H1 (cell line): ENCODE measurements around the gene DTNB. TPM values are rescaled to one million over a fixed set of nuclear protein-coding genes. Genes with fewer than 3 reads are reported as not detected.

Experiments used
- CTCF ChIA-PET: fragments of 300-600 bp; sonication (Branson Sonifier 250); formaldehyde crosslinking; loops from one replicate; lab custom pipeline; 2021; ENCODE audit not compliant: partially characterized antibody; lab: Charles Lee
- POLR2A ChIA-PET: fragments of 300-600 bp; sonication (Branson Sonifier 250); formaldehyde crosslinking; loops from one replicate; lab custom pipeline; 2021; ENCODE audit warnings: inconsistent platforms; ENCODE audit not compliant: partially characterized antibody; lab: Charles Lee
- DNase-seq, 2 experiments: peaks; one replicate each; pipeline versions ENCODE4 v3.0.0 to v3.0.0-alpha.2; 2010 to 2022; ENCODE audit warnings: low spot score in 2 of 2, low read depth in 1 of 2, mixed read lengths in 1 of 2
- FAIRE-seq: peaks from 2 replicates; lab custom pipeline; 2011; peaks lifted over from hg19 to GRCh38; lab: Jason Lieb, UNC
- H2AFZ ChIP-seq: 2 replicates; pipeline ENCODE4 v1.8.1; 2012; ENCODE audit warnings: low read length, inconsistent platforms
- H2AK5ac ChIP-seq: 2 replicates; pipeline ENCODE4 v1.6.1; 2013; ENCODE audit warnings: low read depth, low read length
- H2BK120ac ChIP-seq: replicated peaks from 2 replicates; pipeline ENCODE3; 2013; ENCODE audit warnings: low read depth, low read length, inconsistent platforms
- H2BK12ac ChIP-seq: 2 replicates; pipeline ENCODE4 v1.6.1; 2013; ENCODE audit warnings: low read depth, low read length
- H2BK15ac ChIP-seq: 2 replicates; pipeline ENCODE4 v1.6.1; 2013; ENCODE audit warnings: low read length
- H2BK20ac ChIP-seq: 2 replicates; pipeline ENCODE4 v1.6.1; 2013; ENCODE audit warnings: low read length
- H2BK5ac ChIP-seq: 2 replicates; pipeline ENCODE4 v1.6.1; 2013; ENCODE audit warnings: low read depth, low read length
- H3K14ac ChIP-seq: 2 replicates; pipeline ENCODE4 v1.6.1; 2013; ENCODE audit warnings: inconsistent platforms; ENCODE audit not compliant: insufficient read length
- H3K18ac ChIP-seq: 2 replicates; pipeline ENCODE4 v1.6.1; 2013; ENCODE audit warnings: low read length; ENCODE audit errors: extremely low read depth
- H3K23ac ChIP-seq: 2 replicates; pipeline ENCODE4 v1.6.1; 2013; ENCODE audit warnings: inconsistent platforms; ENCODE audit not compliant: insufficient read length
- H3K23me2 ChIP-seq: 2 replicates; pipeline ENCODE4 v1.6.1; 2013; ENCODE audit warnings: low read depth, low read length
- H3K27ac ChIP-seq: 2 replicates; pipeline ENCODE4 v1.6.1; 2011; ENCODE audit warnings: low read depth, low read length, inconsistent platforms
- H3K27me3 ChIP-seq, 4 experiments: replicated peaks in 1 of 4; 1 replicate in 1 of 4; 2 replicates in 3 of 4; pipeline versions ENCODE4 v1.6.1 to v1.8.1; 2011 to 2013; ENCODE audit warnings: low read length in 3 of 4, mild to moderate bottlenecking in 3 of 4, inconsistent platforms in 2 of 4, mixed read lengths in 2 of 4, moderate library complexity in 1 of 4; ENCODE audit not compliant: control insufficient read depth in 3 of 4, insufficient read depth in 3 of 4; ENCODE audit errors: extremely low read depth in 1 of 4
- H3K36me3 ChIP-seq, 4 experiments: 2 replicates each; pipeline versions ENCODE4 v1.6.1 to v1.8.1; 2011 to 2013; ENCODE audit warnings: mild to moderate bottlenecking in 4 of 4, low read length in 3 of 4, moderate library complexity in 2 of 4, control low read depth in 1 of 4, inconsistent platforms in 1 of 4; ENCODE audit not compliant: insufficient read depth in 4 of 4, control insufficient read depth in 2 of 4
- H3K4ac ChIP-seq: replicated peaks from 2 replicates; pipeline ENCODE3; 2013; ENCODE audit warnings: low read length, low read depth, mixed read lengths, inconsistent platforms; ENCODE audit not compliant: insufficient read length
- H3K4me1 ChIP-seq, 4 experiments: replicated peaks in 1 of 4; 1 replicate in 1 of 4; 2 replicates in 3 of 4; pipeline versions ENCODE4 v1.6.1 to v1.8.1; 2011 to 2013; ENCODE audit warnings: low read length in 3 of 4, inconsistent platforms in 2 of 4, mixed read lengths in 1 of 4; ENCODE audit not compliant: insufficient read depth in 4 of 4, control insufficient read depth in 3 of 4
- H3K4me2 ChIP-seq, 2 experiments: 2 replicates each; pipeline versions ENCODE4 v1.6.1 to v1.8.1; 2011 to 2013; ENCODE audit warnings: low read depth in 2 of 2, low read length in 2 of 2, control low read depth in 1 of 2, inconsistent platforms in 1 of 2, mild to moderate bottlenecking in 1 of 2; ENCODE audit not compliant: insufficient read depth in 1 of 2
- H3K4me3 ChIP-seq, 4 experiments: fragments of 200-600, 300-600 bp in 1 of 4; sonication (generic), shearing (Covaris generic), sonication (Bioruptor Twin) in 1 of 4; 2 replicates each; pipeline versions ENCODE4 v1.5.1 to v1.8.1; 2011 to 2016; ENCODE audit warnings: low read length in 4 of 4, low read depth in 3 of 4, control low read depth in 2 of 4, inconsistent platforms in 2 of 4, mild to moderate bottlenecking in 2 of 4, mixed read lengths in 1 of 4, moderate library complexity in 1 of 4; ENCODE audit not compliant: insufficient read depth in 2 of 4; ENCODE audit errors: extremely low read depth in 1 of 4
- H3K56ac ChIP-seq: replicated peaks from 2 replicates; pipeline ENCODE3; 2013; ENCODE audit warnings: low read depth, mild to moderate bottlenecking, mixed read lengths, low read length, inconsistent platforms; ENCODE audit not compliant: insufficient read length
- H3K79me1 ChIP-seq: 2 replicates; pipeline ENCODE4 v1.6.1; 2013; ENCODE audit warnings: low read depth, low read length, control low read depth
- H3K79me2 ChIP-seq, 2 experiments: 2 replicates each; pipeline versions ENCODE4 v1.6.1 to v1.8.1; 2012 to 2013; ENCODE audit warnings: low read length in 2 of 2, mild to moderate bottlenecking in 2 of 2, inconsistent platforms in 1 of 2; ENCODE audit not compliant: insufficient read depth in 2 of 2, control insufficient read depth in 1 of 2
- H3K9ac ChIP-seq, 4 experiments: replicated peaks in 1 of 4; 1 replicate in 1 of 4; 2 replicates in 3 of 4; pipeline versions ENCODE4 v1.6.1 to v1.8.1; 2011 to 2013; ENCODE audit warnings: low read depth in 3 of 4, low read length in 3 of 4, control low read depth in 2 of 4, mild to moderate bottlenecking in 2 of 4, moderate library complexity in 2 of 4, inconsistent platforms in 1 of 4; ENCODE audit errors: extremely low read depth in 1 of 4
- H3K9me3 ChIP-seq, 2 experiments: 2 replicates each; pipeline versions ENCODE4 v1.6.1 to v1.8.1; 2012 to 2013; ENCODE audit warnings: mild to moderate bottlenecking in 2 of 2, moderate library complexity in 2 of 2, control low read depth in 1 of 2, inconsistent platforms in 1 of 2, low read depth in 1 of 2, low read length in 1 of 2, mixed read lengths in 1 of 2; ENCODE audit not compliant: insufficient read depth in 2 of 2
- H4K20me1 ChIP-seq, 2 experiments: replicated peaks in 1 of 2; 2 replicates each; pipeline versions ENCODE3 to v1.8.1; 2011 to 2013; ENCODE audit warnings: inconsistent platforms in 2 of 2, low read length in 2 of 2, mild to moderate bottlenecking in 1 of 2; ENCODE audit not compliant: insufficient read depth in 2 of 2, control insufficient read depth in 1 of 2
- H4K5ac ChIP-seq: 2 replicates; pipeline ENCODE4 v1.6.1; 2013; ENCODE audit warnings: low read length, low read depth, mixed read lengths, inconsistent platforms; ENCODE audit not compliant: insufficient read length
- H4K8ac ChIP-seq: 2 replicates; pipeline ENCODE4 v1.8.0; 2013; ENCODE audit warnings: mild to moderate bottlenecking, moderate library complexity, low read length, inconsistent platforms; ENCODE audit not compliant: insufficient read depth; ENCODE audit errors: extremely low read depth
- H4K91ac ChIP-seq: replicated peaks from 2 replicates; pipeline ENCODE3; 2013; ENCODE audit warnings: low read length, mixed read lengths, inconsistent platforms; ENCODE audit not compliant: insufficient read length
- MAFK ChIP-seq: IDR thresholded peaks from 2 replicates; pipeline ENCODE4 v1.6.1; 2012; ENCODE audit warnings: low read depth, mild to moderate bottlenecking, improper control_type of control experiment, low read length
- WGBS, 2 experiments: shearing (Covaris generic) in 1 of 2; methylation state at CpG; one replicate each; pipeline versions ENCODE4 v1.1.6 to v1.1.7; 2013 to 2015; ENCODE audit warnings: low lambda C conversion rate in 2 of 2, mixed read lengths in 2 of 2, inconsistent platforms in 1 of 2, low coverage in 1 of 2, missing lambda C conversion rate in 1 of 2; ENCODE audit not compliant: insufficient replicate concordance in 2 of 2, insufficient coverage in 1 of 2, insufficient read length in 1 of 2; ENCODE audit errors: extremely low coverage in 1 of 2, missing lambda C conversion rate in 1 of 2; 5-methylcytosine and 5-hydroxymethylcytosine counted together
- polyA plus RNA-seq, 7 experiments: library from polyadenylated mRNA; depleted of rRNA in 3 of 7; stranded (reverse) in 5 of 7; unstranded in 2 of 7; fragments of >200 nt in 5 of 7; fragments of 200-250 nt in 2 of 7; gene quantifications; 1 replicate in 5 of 7; 2 replicates in 1 of 7; 4 replicates in 1 of 7; pipeline versions ENCODE4 v1.2.1 to v1.2.3, GENCODE V29; 2011 to 2013; ENCODE audit warnings: missing spikeins in 2 of 7, mixed read lengths in 2 of 7
- total RNA-seq: library from RNA; stranded (reverse); fragmentation: NEBNext Ultra II Directional; extraction: Animal tissue kit (Norgen Biotek cat#: 25700); gene quantifications from 2 replicates; pipeline ENCODE4 v1.2.1, GENCODE V29; 2021

Gene DTNB
- total and polyA plus RNA-seq, 2 of the 8 experiments (the other 6 are each of a cell fraction or from before 2014, with no cell fraction given) = 39.6 to 49.5 TPM

GRCh38 chr2:25460261-25460905 is 213.0 kb downstream of the DTNB start:
- DNase-seq (no peak), FAIRE-seq (no peak)
- 94% methylated on average over 7 of the region's 7 CpGs; no CpG with 5 or more reads in 1 of the 2 experiments for WGBS, 2 experiments
- H3K36me3 ChIP-seq = no peaks in the 10 kb centered on the region
- no peaks in the 10 kb centered on the region for H3K27me3 ChIP-seq
- no peak overlapping the region for H3K27ac ChIP-seq
- no peak overlapping the region for H3K56ac ChIP-seq
- H3K4me3 ChIP-seq = no peak overlapping the region
- no peak overlapping the region for H3K23ac ChIP-seq
- ChIA-PET POLR2A (interaction anchor here (0.6 kb wide), 1 partner anchor 340 kb away, joined by 3 read pairs; no protein-coding TSS in a partner anchor), CTCF (no interaction called here)
- H3K9me3 ChIP-seq = no peaks in the 10 kb centered on the region
- H4K91ac ChIP-seq = no peak overlapping the region
- H4K5ac ChIP-seq = no peak overlapping the region
- no peak overlapping the region for H3K4ac ChIP-seq
- H3K4me1 ChIP-seq = no peaks in the 10 kb centered on the region
- H3K23me2 ChIP-seq = no peaks in the 10 kb centered on the region
- H2BK120ac ChIP-seq = no peak overlapping the region
- no peak overlapping the region for H2BK12ac ChIP-seq
- no peak overlapping the region for H2AFZ ChIP-seq
- H4K20me1 ChIP-seq = no peaks in the 10 kb centered on the region
- no peak overlapping the region for H2BK5ac ChIP-seq
- H2BK20ac ChIP-seq = no peak overlapping the region
- H2AK5ac ChIP-seq = no peak overlapping the region
- no peak overlapping the region for H2BK15ac ChIP-seq
- H3K79me1 ChIP-seq = no peaks in the 10 kb centered on the region; the same call in 1 of the 2 replicates
- no peak for TF ChIP-seq MAFK
- no peak overlapping the region for H3K9ac ChIP-seq
- H3K4me2 ChIP-seq = no peak overlapping the region
- no peak overlapping the region for H3K14ac ChIP-seq
- H4K8ac ChIP-seq = no peak overlapping the region
- no peaks in the 10 kb centered on the region for H3K79me2 ChIP-seq
- no peak overlapping the region for H3K18ac ChIP-seq
